Measurements from ENCODE around the gene XRN2. TPM values are rescaled to one million over a fixed set of nuclear protein-coding genes. Genes with fewer than 3 reads are reported as not detected.

XRN2 gene
- total and polyA plus RNA-seq, 2 donors (not counting 1 experiment from before 2014, with no cell fraction given): 19.0 to 46.2 TPM

DNA sequence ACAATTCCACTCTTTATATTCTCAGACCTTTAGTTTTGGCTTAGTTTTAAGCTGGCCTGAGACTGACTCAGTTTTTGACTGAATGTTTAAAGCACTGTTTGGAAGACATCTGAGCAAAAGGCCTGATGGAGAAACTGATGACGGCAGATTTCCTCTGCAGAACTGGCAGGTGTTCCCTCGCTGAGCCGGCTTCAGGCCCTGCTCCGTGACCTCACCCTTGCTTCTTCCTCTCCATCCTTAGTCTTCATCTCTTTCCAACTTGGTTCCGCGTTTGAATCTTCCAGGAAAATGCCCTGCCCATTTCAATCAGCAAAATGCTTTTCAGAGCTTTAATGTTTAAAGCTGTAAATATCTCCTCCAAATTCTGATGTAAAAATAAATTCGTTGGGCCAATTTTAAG lies 87.6 kb downstream of the XRN2 start:
- no peaks in the 10 kb centered on the region for H3K79me2 ChIP-seq (ENCODE audit: control insufficient read depth, insufficient read depth, low read length)
- ATAC-seq (ENCODE audit: low read depth): no peak
- CTCF ChIA-PET: no interaction called here
- no peak overlapping the region for H3K4me2 ChIP-seq (replicated peaks; ENCODE audit: low read depth, low read length, poor library complexity, severe bottlenecking)
- no peak for TF ChIP-seq CTCF (IDR thresholded peaks at IDR 0.05)
- TF ChIP-seq EZH2 (IDR thresholded peaks at IDR 0.05; ENCODE audit: borderline replicate concordance, insufficient read depth, low read depth, low read length, poor library complexity, severe bottlenecking): no peak
- no peak overlapping the region for H2AFZ ChIP-seq (ENCODE audit: insufficient read depth, low read depth, low read length, poor library complexity, severe bottlenecking)
- H3K9me3 ChIP-seq (ENCODE audit: control extremely low read depth in 1 of 3, control insufficient read depth in 2 of 3, insufficient read depth in 1 of 3, low read length in 2 of 3): peaks cover 0 to 5% (median 3%) of the 10 kb centered on the region in 3 donors
- POLR2A ChIA-PET: no interaction called here
- H3K27ac Mint-ChIP-seq: no peak overlapping the region
- WGBS (ENCODE audit: insufficient coverage): 98% methylated on average over 6 of the region's 7 CpGs
- H3K4me1 ChIP-seq (ENCODE audit: control insufficient read depth in 2 of 2, insufficient read depth in 2 of 2, low read length in 2 of 2): peaks cover 10 to 17% of the 10 kb centered on the region in 2 donors
- no peak overlapping the region for H3K9ac ChIP-seq (ENCODE audit: low read length)
- no peak overlapping the region for H3K4me3 ChIP-seq (ENCODE audit: control extremely low read depth in 1 of 5, extremely low read depth in 1 of 5, insufficient read depth in 1 of 5, low read depth in 2 of 5, low read length in 4 of 5)
- H3K9me3 Mint-ChIP-seq (ENCODE audit: insufficient read depth): no peaks in the 10 kb centered on the region
- intact Hi-C loops (cut with micrococcal nuclease): loop anchor here (5.0 to 10.0 kb wide), 2 partner anchors 86 to 288 kb away; partner anchors contain the start of gene XRN2
- no peak overlapping the region for H3K27ac ChIP-seq (ENCODE audit: low read length in 2 of 2)
- no peaks in the 10 kb centered on the region for H4K20me1 ChIP-seq (ENCODE audit: control insufficient read depth, insufficient read depth, low read length, poor library complexity, severe bottlenecking)
- no peak for DNase-seq
- no peak overlapping the region for H3K4me3 Mint-ChIP-seq
- peaks cover 16% of the 10 kb centered on the region for H3K4me1 Mint-ChIP-seq
- peaks cover 18 to 23% of the 10 kb centered on the region in 2 experiments for H3K36me3 ChIP-seq (replicated peaks in 1 of 2; ENCODE audit: control extremely low read depth in 1 of 2, control insufficient read depth in 1 of 2, extremely low read depth in 1 of 2, insufficient read depth in 2 of 2, low read length in 1 of 2)
- H3K27me3 Mint-ChIP-seq: peaks cover 32% of the 10 kb centered on the region
- peaks cover 4 to 40% (median 27%) of the 10 kb centered on the region in 4 experiments for H3K27me3 ChIP-seq (replicated peaks in 1 of 4; ENCODE audit: control extremely low read depth in 1 of 4, control insufficient read depth in 3 of 4, insufficient read depth in 4 of 4, low read length in 3 of 4)

GRCh38 chr20:21391185-21391971 lies 88.2 kb downstream of the XRN2 start:
- ATAC-seq (ENCODE audit: low read depth): no peak
- Mint-ChIP-seq H3K9me3 (ENCODE audit: insufficient read depth) (no peaks in the 10 kb centered on the region), H3K27me3 (peaks cover 32% of the 10 kb centered on the region), H3K27ac (no peak overlapping the region), H3K4me1 (peaks cover 19% of the 10 kb centered on the region), H3K4me3 (peak overlapping the region; percentile 23)
- Histone ChIP-seq H3K79me2 (ENCODE audit: control insufficient read depth, insufficient read depth, low read length) (no peaks in the 10 kb centered on the region), H4K20me1 (ENCODE audit: control insufficient read depth, insufficient read depth, low read length, poor library complexity, severe bottlenecking) (no peaks in the 10 kb centered on the region), H3K9me3 (ENCODE audit: control extremely low read depth in 1 of 3, control insufficient read depth in 2 of 3, insufficient read depth in 1 of 3, low read length in 2 of 3) (peaks cover 0 to 5% (median 3%) of the 10 kb centered on the region in 3 donors), H3K27ac (ENCODE audit: low read length in 2 of 2) (no peak overlapping the region), H3K4me1 (ENCODE audit: control insufficient read depth in 2 of 2, insufficient read depth in 2 of 2, low read length in 2 of 2) (peaks cover 12 to 22% of the 10 kb centered on the region in 2 donors), H3K27me3 (replicated peaks in 1 of 4; ENCODE audit: control extremely low read depth in 1 of 4, control insufficient read depth in 3 of 4, insufficient read depth in 4 of 4, low read length in 3 of 4) (peaks cover 4 to 40% (median 27%) of the 10 kb centered on the region in 4 experiments), H3K36me3 (replicated peaks in 1 of 2; ENCODE audit: control extremely low read depth in 1 of 2, control insufficient read depth in 1 of 2, extremely low read depth in 1 of 2, insufficient read depth in 2 of 2, low read length in 1 of 2) (peaks cover 16 to 19% of the 10 kb centered on the region in 2 experiments), H2AFZ (ENCODE audit: insufficient read depth, low read depth, low read length, poor library complexity, severe bottlenecking) (no peak overlapping the region), H3K4me2 (replicated peaks; ENCODE audit: low read depth, low read length, poor library complexity, severe bottlenecking) (peak overlapping the region; percentile 9), H3K9ac (ENCODE audit: low read length) (no peak overlapping the region), H3K4me3 (ENCODE audit: control extremely low read depth in 1 of 5, extremely low read depth in 1 of 5, insufficient read depth in 1 of 5, low read depth in 2 of 5, low read length in 4 of 5) (no peak overlapping the region)
- CTCF ChIA-PET: no interaction called here
- DNase-seq: peak; percentile 38
- 24% methylated on average over 60 of the region's 61 CpGs for whole genome bisulfite sequencing (ENCODE audit: insufficient coverage)
- POLR2A ChIA-PET: no interaction called here
- TF ChIP-seq CTCF (IDR thresholded peaks at IDR 0.05): no peak
- TF ChIP-seq EZH2 (IDR thresholded peaks at IDR 0.05; ENCODE audit: borderline replicate concordance, insufficient read depth, low read depth, low read length, poor library complexity, severe bottlenecking): no peak
- intact Hi-C loops (cut with micrococcal nuclease): loop anchor here (5.0 to 10.0 kb wide), 2 partner anchors 87 to 289 kb away; partner anchors contain the start of gene XRN2
